SK-N-SH treated with all-trans-retinoic acid at 6 μM for 48 hours (cell line): ENCODE measurements around the gene RET.

Source experiments
- ESRRG ChIP-seq: fragments of 250-450 bp; sonication (Bioruptor Pico); IDR thresholded peaks from 2 replicates; pipeline ENCODE4 v1.6.1; 2021; ENCODE audit warnings: mild to moderate bottlenecking
- GLIS3 ChIP-seq: fragments of 250-450 bp; sonication (Bioruptor Pico); IDR thresholded peaks from 2 replicates; pipeline ENCODE4 v1.5.0; 2020; ENCODE audit warnings: mild to moderate bottlenecking, moderate library complexity
- ISL1 ChIP-seq: fragments of 250-450 bp; sonication (Bioruptor Pico); IDR thresholded peaks from 2 replicates; pipeline ENCODE4 v2.1.2; 2022; ENCODE audit warnings: mild to moderate bottlenecking, moderate library complexity
- RARB ChIP-seq: fragments of 250-450 bp; sonication (Bioruptor Pico); IDR thresholded peaks from 2 replicates; pipeline ENCODE4 v1.8.0; 2021; ENCODE audit warnings: mild to moderate bottlenecking, moderate library complexity
- ZFP3 ChIP-seq: fragments of 250-450 bp; sonication (Bioruptor Pico); IDR thresholded peaks from 2 replicates; pipeline ENCODE4 v1.5.0; 2020; ENCODE audit warnings: mild to moderate bottlenecking, moderate library complexity
- ZNF70 ChIP-seq: fragments of 450-650 bp; formaldehyde crosslinking; IDR thresholded peaks from 2 replicates; pipeline ENCODE4 v1.5.0; 2020; ENCODE audit warnings: mild to moderate bottlenecking, moderate library complexity
- TF ChIP-seq, protein P1 (sequence below): fragments of 250-450 bp; sonication (Bioruptor Pico); IDR thresholded peaks from 2 replicates; pipeline ENCODE4 v1.8.0; 2021; ENCODE audit warnings: low read depth, mild to moderate bottlenecking, moderate library complexity, borderline replicate concordance

GRCh38 chr10:43128958-43129706 lies 52.3 kb downstream of the RET start:
- TF ChIP-seq ESRRG (no peak), RARB (no peak), ZNF70 (CRISPR knock-in tag) (no peak), GLIS3 (CRISPR knock-in tag) (no peak), ISL1 (CRISPR knock-in tag) (no peak), ZFP3 (CRISPR knock-in tag) (no peak)
- TF ChIP-seq, protein P1, sequence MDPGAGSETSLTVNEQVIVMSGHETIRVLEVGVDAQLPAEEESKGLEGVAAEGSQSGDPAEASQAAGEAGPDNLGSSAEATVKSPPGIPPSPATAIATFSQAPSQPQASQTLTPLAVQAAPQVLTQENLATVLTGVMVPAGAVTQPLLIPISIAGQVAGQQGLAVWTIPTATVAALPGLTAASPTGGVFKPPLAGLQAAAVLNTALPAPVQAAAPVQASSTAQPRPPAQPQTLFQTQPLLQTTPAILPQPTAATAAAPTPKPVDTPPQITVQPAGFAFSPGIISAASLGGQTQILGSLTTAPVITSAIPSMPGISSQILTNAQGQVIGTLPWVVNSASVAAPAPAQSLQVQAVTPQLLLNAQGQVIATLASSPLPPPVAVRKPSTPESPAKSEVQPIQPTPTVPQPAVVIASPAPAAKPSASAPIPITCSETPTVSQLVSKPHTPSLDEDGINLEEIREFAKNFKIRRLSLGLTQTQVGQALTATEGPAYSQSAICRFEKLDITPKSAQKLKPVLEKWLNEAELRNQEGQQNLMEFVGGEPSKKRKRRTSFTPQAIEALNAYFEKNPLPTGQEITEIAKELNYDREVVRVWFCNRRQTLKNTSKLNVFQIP (CRISPR knock-in tag) = no peak
